H1 (cell line): ENCODE measurements around the gene MT4. TPM values are rescaled to one million over a fixed set of nuclear protein-coding genes. Genes with fewer than 3 reads are reported as not detected.

Experiments
- CTCF ChIA-PET: fragments of 300-600 bp; sonication (Branson Sonifier 250); formaldehyde crosslinking; loops from one replicate; lab custom pipeline; 2021; ENCODE audit not compliant: partially characterized antibody; lab: Charles Lee
- POLR2A ChIA-PET: fragments of 300-600 bp; sonication (Branson Sonifier 250); formaldehyde crosslinking; loops from one replicate; lab custom pipeline; 2021; ENCODE audit warnings: inconsistent platforms; ENCODE audit not compliant: partially characterized antibody; lab: Charles Lee
- DNase-seq, 2 experiments: peaks; one replicate each; pipeline versions ENCODE4 v3.0.0 to v3.0.0-alpha.2; 2010 to 2022; ENCODE audit warnings: low spot score in 2 of 2, low read depth in 1 of 2, mixed read lengths in 1 of 2
- FAIRE-seq: peaks from 2 replicates; lab custom pipeline; 2011; peaks lifted over from hg19 to GRCh38; lab: Jason Lieb, UNC
- H2AFZ ChIP-seq: 2 replicates; pipeline ENCODE4 v1.8.1; 2012; ENCODE audit warnings: low read length, inconsistent platforms
- H2AK5ac ChIP-seq: 2 replicates; pipeline ENCODE4 v1.6.1; 2013; ENCODE audit warnings: low read depth, low read length
- H2BK120ac ChIP-seq: replicated peaks from 2 replicates; pipeline ENCODE3; 2013; ENCODE audit warnings: low read depth, low read length, inconsistent platforms
- H2BK12ac ChIP-seq: 2 replicates; pipeline ENCODE4 v1.6.1; 2013; ENCODE audit warnings: low read depth, low read length
- H2BK15ac ChIP-seq: 2 replicates; pipeline ENCODE4 v1.6.1; 2013; ENCODE audit warnings: low read length
- H2BK20ac ChIP-seq: 2 replicates; pipeline ENCODE4 v1.6.1; 2013; ENCODE audit warnings: low read length
- H2BK5ac ChIP-seq: 2 replicates; pipeline ENCODE4 v1.6.1; 2013; ENCODE audit warnings: low read depth, low read length
- H3K14ac ChIP-seq: 2 replicates; pipeline ENCODE4 v1.6.1; 2013; ENCODE audit warnings: inconsistent platforms; ENCODE audit not compliant: insufficient read length
- H3K18ac ChIP-seq: 2 replicates; pipeline ENCODE4 v1.6.1; 2013; ENCODE audit warnings: low read length; ENCODE audit errors: extremely low read depth
- H3K23ac ChIP-seq: 2 replicates; pipeline ENCODE4 v1.6.1; 2013; ENCODE audit warnings: inconsistent platforms; ENCODE audit not compliant: insufficient read length
- H3K23me2 ChIP-seq: 2 replicates; pipeline ENCODE4 v1.6.1; 2013; ENCODE audit warnings: low read depth, low read length
- H3K27ac ChIP-seq: 2 replicates; pipeline ENCODE4 v1.6.1; 2011; ENCODE audit warnings: low read depth, low read length, inconsistent platforms
- H3K27me3 ChIP-seq, 4 experiments: replicated peaks in 1 of 4; 1 replicate in 1 of 4; 2 replicates in 3 of 4; pipeline versions ENCODE4 v1.6.1 to v1.8.1; 2011 to 2013; ENCODE audit warnings: low read length in 3 of 4, mild to moderate bottlenecking in 3 of 4, inconsistent platforms in 2 of 4, mixed read lengths in 2 of 4, moderate library complexity in 1 of 4; ENCODE audit not compliant: control insufficient read depth in 3 of 4, insufficient read depth in 3 of 4; ENCODE audit errors: extremely low read depth in 1 of 4
- H3K36me3 ChIP-seq, 4 experiments: 2 replicates each; pipeline versions ENCODE4 v1.6.1 to v1.8.1; 2011 to 2013; ENCODE audit warnings: mild to moderate bottlenecking in 4 of 4, low read length in 3 of 4, moderate library complexity in 2 of 4, control low read depth in 1 of 4, inconsistent platforms in 1 of 4; ENCODE audit not compliant: insufficient read depth in 4 of 4, control insufficient read depth in 2 of 4
- H3K4ac ChIP-seq: replicated peaks from 2 replicates; pipeline ENCODE3; 2013; ENCODE audit warnings: low read length, low read depth, mixed read lengths, inconsistent platforms; ENCODE audit not compliant: insufficient read length
- H3K4me1 ChIP-seq, 4 experiments: replicated peaks in 1 of 4; 1 replicate in 1 of 4; 2 replicates in 3 of 4; pipeline versions ENCODE4 v1.6.1 to v1.8.1; 2011 to 2013; ENCODE audit warnings: low read length in 3 of 4, inconsistent platforms in 2 of 4, mixed read lengths in 1 of 4; ENCODE audit not compliant: insufficient read depth in 4 of 4, control insufficient read depth in 3 of 4
- H3K4me2 ChIP-seq, 2 experiments: 2 replicates each; pipeline versions ENCODE4 v1.6.1 to v1.8.1; 2011 to 2013; ENCODE audit warnings: low read depth in 2 of 2, low read length in 2 of 2, control low read depth in 1 of 2, inconsistent platforms in 1 of 2, mild to moderate bottlenecking in 1 of 2; ENCODE audit not compliant: insufficient read depth in 1 of 2
- H3K4me3 ChIP-seq, 4 experiments: fragments of 200-600, 300-600 bp in 1 of 4; sonication (generic), shearing (Covaris generic), sonication (Bioruptor Twin) in 1 of 4; 2 replicates each; pipeline versions ENCODE4 v1.5.1 to v1.8.1; 2011 to 2016; ENCODE audit warnings: low read length in 4 of 4, low read depth in 3 of 4, control low read depth in 2 of 4, inconsistent platforms in 2 of 4, mild to moderate bottlenecking in 2 of 4, mixed read lengths in 1 of 4, moderate library complexity in 1 of 4; ENCODE audit not compliant: insufficient read depth in 2 of 4; ENCODE audit errors: extremely low read depth in 1 of 4
- H3K56ac ChIP-seq: replicated peaks from 2 replicates; pipeline ENCODE3; 2013; ENCODE audit warnings: low read depth, mild to moderate bottlenecking, mixed read lengths, low read length, inconsistent platforms; ENCODE audit not compliant: insufficient read length
- H3K79me1 ChIP-seq: 2 replicates; pipeline ENCODE4 v1.6.1; 2013; ENCODE audit warnings: low read depth, low read length, control low read depth
- H3K79me2 ChIP-seq, 2 experiments: 2 replicates each; pipeline versions ENCODE4 v1.6.1 to v1.8.1; 2012 to 2013; ENCODE audit warnings: low read length in 2 of 2, mild to moderate bottlenecking in 2 of 2, inconsistent platforms in 1 of 2; ENCODE audit not compliant: insufficient read depth in 2 of 2, control insufficient read depth in 1 of 2
- H3K9ac ChIP-seq, 4 experiments: replicated peaks in 1 of 4; 1 replicate in 1 of 4; 2 replicates in 3 of 4; pipeline versions ENCODE4 v1.6.1 to v1.8.1; 2011 to 2013; ENCODE audit warnings: low read depth in 3 of 4, low read length in 3 of 4, control low read depth in 2 of 4, mild to moderate bottlenecking in 2 of 4, moderate library complexity in 2 of 4, inconsistent platforms in 1 of 4; ENCODE audit errors: extremely low read depth in 1 of 4
- H3K9me3 ChIP-seq, 2 experiments: 2 replicates each; pipeline versions ENCODE4 v1.6.1 to v1.8.1; 2012 to 2013; ENCODE audit warnings: mild to moderate bottlenecking in 2 of 2, moderate library complexity in 2 of 2, control low read depth in 1 of 2, inconsistent platforms in 1 of 2, low read depth in 1 of 2, low read length in 1 of 2, mixed read lengths in 1 of 2; ENCODE audit not compliant: insufficient read depth in 2 of 2
- H4K20me1 ChIP-seq, 2 experiments: replicated peaks in 1 of 2; 2 replicates each; pipeline versions ENCODE3 to v1.8.1; 2011 to 2013; ENCODE audit warnings: inconsistent platforms in 2 of 2, low read length in 2 of 2, mild to moderate bottlenecking in 1 of 2; ENCODE audit not compliant: insufficient read depth in 2 of 2, control insufficient read depth in 1 of 2
- H4K5ac ChIP-seq: 2 replicates; pipeline ENCODE4 v1.6.1; 2013; ENCODE audit warnings: low read length, low read depth, mixed read lengths, inconsistent platforms; ENCODE audit not compliant: insufficient read length
- H4K8ac ChIP-seq: 2 replicates; pipeline ENCODE4 v1.8.0; 2013; ENCODE audit warnings: mild to moderate bottlenecking, moderate library complexity, low read length, inconsistent platforms; ENCODE audit not compliant: insufficient read depth; ENCODE audit errors: extremely low read depth
- H4K91ac ChIP-seq: replicated peaks from 2 replicates; pipeline ENCODE3; 2013; ENCODE audit warnings: low read length, mixed read lengths, inconsistent platforms; ENCODE audit not compliant: insufficient read length
- FOSL1 ChIP-seq: IDR thresholded peaks from 2 replicates; pipeline ENCODE4 v1.6.1; 2011; ENCODE audit warnings: mild to moderate bottlenecking, low read depth, low read length, moderate library complexity; ENCODE audit not compliant: insufficient read depth
- NANOG ChIP-seq: IDR thresholded peaks from 2 replicates; pipeline ENCODE4 v1.6.1; 2011; ENCODE audit warnings: low read length, low read depth, mild to moderate bottlenecking, inconsistent platforms; ENCODE audit not compliant: insufficient read depth, poor library complexity, severe bottlenecking
- POU5F1 ChIP-seq: IDR thresholded peaks from 2 replicates; pipeline ENCODE4 v1.6.1; 2011; ENCODE audit warnings: low read depth, mild to moderate bottlenecking, low read length, moderate library complexity
- SIN3A ChIP-seq, 2 experiments: IDR thresholded peaks in 1 of 2; conservative IDR thresholded peaks in 1 of 2; 2 replicates each; pipeline ENCODE4 v1.6.1; 2011 to 2012; ENCODE audit warnings: low read length in 2 of 2, improper control_type of control experiment in 1 of 2, low read depth in 1 of 2, mild to moderate bottlenecking in 1 of 2
- TCF12 ChIP-seq: IDR thresholded peaks from 2 replicates; pipeline ENCODE4 v1.6.1; 2011; ENCODE audit warnings: low read depth, mild to moderate bottlenecking, low read length
- WGBS, 2 experiments: shearing (Covaris generic) in 1 of 2; methylation state at CpG; one replicate each; pipeline versions ENCODE4 v1.1.6 to v1.1.7; 2013 to 2015; ENCODE audit warnings: low lambda C conversion rate in 2 of 2, mixed read lengths in 2 of 2, inconsistent platforms in 1 of 2, low coverage in 1 of 2, missing lambda C conversion rate in 1 of 2; ENCODE audit not compliant: insufficient replicate concordance in 2 of 2, insufficient coverage in 1 of 2, insufficient read length in 1 of 2; ENCODE audit errors: extremely low coverage in 1 of 2, missing lambda C conversion rate in 1 of 2; 5-methylcytosine and 5-hydroxymethylcytosine counted together
- long read RNA-seq, 2 experiments: library from RNA in 1 of 2; library from capped mRNA in 1 of 2; stranded (forward); transcript quantifications; one replicate each; pipeline ENCODE4 v2.0.0, GENCODE V29; 2021; ENCODE audit warnings: inconsistent platforms in 1 of 2
- polyA minus RNA-seq, 3 experiments: library from RNA; depleted of rRNA, polyadenylated mRNA; stranded (reverse); fragments of >200 nt; gene quantifications; 1 replicate in 2 of 3; 2 replicates in 1 of 3; pipeline ENCODE4 v1.2.3, GENCODE V29; 2011
- polyA plus RNA-seq, 7 experiments: library from polyadenylated mRNA; depleted of rRNA in 3 of 7; stranded (reverse) in 5 of 7; unstranded in 2 of 7; fragments of >200 nt in 5 of 7; fragments of 200-250 nt in 2 of 7; gene quantifications; 1 replicate in 5 of 7; 2 replicates in 1 of 7; 4 replicates in 1 of 7; pipeline versions ENCODE4 v1.2.1 to v1.2.3, GENCODE V29; 2011 to 2013; ENCODE audit warnings: missing spikeins in 2 of 7, mixed read lengths in 2 of 7
- total RNA-seq: library from RNA; stranded (reverse); fragmentation: NEBNext Ultra II Directional; extraction: Animal tissue kit (Norgen Biotek cat#: 25700); gene quantifications from 2 replicates; pipeline ENCODE4 v1.2.1, GENCODE V29; 2021

Gene MT4
- not detected in 2 replicates for total RNA-seq
- polyA plus RNA-seq (2011; rRNA removed): not detected in 2 replicates
- not detected for polyA plus RNA-seq (2011; cell fraction: cytosol; rRNA removed)
- not detected for polyA plus RNA-seq (2011; cell fraction: nucleus; rRNA removed)
- not detected in 4 replicates for polyA plus RNA-seq (2012, experiment 1 of 2)
- polyA plus RNA-seq (2012, experiment 2 of 2): not detected
- polyA plus RNA-seq (2013, experiment 1 of 2): not detected
- not detected for polyA plus RNA-seq (2013, experiment 2 of 2)
- not detected in 2 replicates for polyA minus RNA-seq (2011; rRNA and poly(A)+ RNA removed)
- polyA minus RNA-seq (2011; cell fraction: cytosol; rRNA and poly(A)+ RNA removed): not detected
- not detected for polyA minus RNA-seq (2011; cell fraction: nucleus; rRNA and poly(A)+ RNA removed)
- long read RNA-seq, experiment 1: 0 reads
- long read RNA-seq, experiment 2: 0 reads

- Histone ChIP-seq H3K36me3 (no peaks in the 10 kb centered on the region), H3K9me3 (no peaks in the 10 kb centered on the region), H2BK120ac (no peak within 1 kb of the TSS), H3K27me3 (peaks cover 0 to 2% (median under 1%) of the 10 kb centered on the region in 4 experiments; a peak in 2 of 7 replicates), H3K23ac (no peak within 1 kb of the TSS), H4K20me1 (peaks cover 0 to 3% of the 10 kb centered on the region in 2 experiments), H2BK15ac (no peak within 1 kb of the TSS), H2AK5ac (no peak within 1 kb of the TSS), H3K4me1 (no peaks in the 10 kb centered on the region), H3K56ac (no peak within 1 kb of the TSS), H3K18ac (no peak within 1 kb of the TSS), H4K5ac (no peak within 1 kb of the TSS), H3K23me2 (peaks cover 2% of the 10 kb centered on the region; the same call in 1 of the 2 replicates), H2BK12ac (no peak within 1 kb of the TSS), H3K27ac (no peak within 1 kb of the TSS), H3K9ac (no peak within 1 kb of the TSS), H3K14ac (no peak within 1 kb of the TSS), H2AFZ (no peak within 1 kb of the TSS), H3K79me1 (no peaks in the 10 kb centered on the region), H3K4me2 (no peak within 1 kb of the TSS), H3K4ac (no peak within 1 kb of the TSS), H2BK5ac (no peak within 1 kb of the TSS), H2BK20ac (no peak within 1 kb of the TSS), H3K79me2 (no peaks in the 10 kb centered on the region), H3K4me3 (no peak within 1 kb of the TSS), H4K8ac (no peak within 1 kb of the TSS), H4K91ac (no peak within 1 kb of the TSS)
- TF ChIP-seq NANOG (no peak), POU5F1 (no peak), TCF12 (no peak), SIN3A (conservative IDR thresholded peaks at IDR 0.05 in 1 of 2, IDR thresholded peaks at IDR 0.05 in 1 of 2; ENCODE audit: low read depth in 1 of 2, low read length in 2 of 2) (no peak), FOSL1 (no peak)
- ChIA-PET POLR2A (no interaction called here), CTCF (interaction anchor here (0.6 to 1.6 kb wide), 2 partner anchors 11 to 109 kb away, joined by 3 to 4 read pairs; no protein-coding TSS in a partner anchor)
- DNase-seq (no peak), FAIRE-seq (no peak)
- WGBS, 2 experiments: 92% methylated on average over 9 of the region's 12 CpGs; no CpG with 5 or more reads in 1 of the 2 experiments
Observed at GRCh38 chr16:56564793-56565477, at the start of gene MT4. Gene MT4 (plus strand): TSS chr16:56565073. CDS start chr16:56565129, 56 bp downstream.
